HG02884 (cell line): ENCODE results near the gene TNFRSF17.
"Not testable (repeated sequence)": the region's sequence is repeated elsewhere in the genome, so short reads cannot be mapped to it uniquely, and the experiment has no call there.

Experiments
- ATAC-seq: cut with Tn5 transposase; IDR thresholded peaks from one replicate; pipeline ENCODE4 v1.9.1; 2021; ENCODE audit warnings: mild to moderate bottlenecking, moderate library complexity; ENCODE audit not compliant: unreplicated experiment

TNFRSF17 gene

DNA sequence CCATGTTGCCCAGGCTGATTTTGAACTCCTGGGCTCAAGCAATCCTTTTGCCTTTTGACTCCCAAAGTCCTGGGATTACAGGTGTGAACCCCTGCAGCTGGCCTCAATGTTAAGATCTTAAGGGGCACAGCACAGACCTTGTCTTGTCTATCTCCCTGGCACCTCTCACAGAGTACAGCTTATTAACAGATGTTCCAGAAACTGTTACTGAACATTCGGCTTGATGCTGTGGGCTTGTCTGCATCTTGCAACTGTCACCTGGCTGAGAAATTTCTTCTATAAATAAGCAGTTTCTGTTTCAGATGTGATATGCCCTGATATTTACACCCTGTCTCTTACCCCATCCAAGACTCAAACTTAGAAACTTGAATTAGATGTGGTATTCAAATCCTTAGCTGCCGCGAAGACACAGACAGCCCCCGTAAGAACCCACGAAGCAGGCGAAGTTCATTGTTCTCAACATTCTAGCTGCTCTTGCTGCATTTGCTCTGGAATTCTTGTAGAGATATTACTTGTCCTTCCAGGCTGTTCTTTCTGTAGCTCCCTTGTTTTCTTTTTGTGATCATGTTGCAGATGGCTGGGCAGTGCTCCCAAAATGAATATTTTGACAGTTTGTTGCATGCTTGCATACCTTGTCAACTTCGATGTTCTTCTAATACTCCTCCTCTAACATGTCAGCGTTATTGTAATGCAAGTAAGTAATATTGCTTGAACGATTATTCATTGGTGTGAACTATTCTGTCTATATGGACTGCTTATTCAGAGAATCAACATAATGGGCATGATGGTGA, at the start of gene TNFRSF17:
TNFRSF17 (plus strand) TSS at position 450 of the 791 bp plus-strand sequence; CDS start at position 565, 115 bp downstream.
- peak; percentile 68 for ATAC-seq

DNA sequence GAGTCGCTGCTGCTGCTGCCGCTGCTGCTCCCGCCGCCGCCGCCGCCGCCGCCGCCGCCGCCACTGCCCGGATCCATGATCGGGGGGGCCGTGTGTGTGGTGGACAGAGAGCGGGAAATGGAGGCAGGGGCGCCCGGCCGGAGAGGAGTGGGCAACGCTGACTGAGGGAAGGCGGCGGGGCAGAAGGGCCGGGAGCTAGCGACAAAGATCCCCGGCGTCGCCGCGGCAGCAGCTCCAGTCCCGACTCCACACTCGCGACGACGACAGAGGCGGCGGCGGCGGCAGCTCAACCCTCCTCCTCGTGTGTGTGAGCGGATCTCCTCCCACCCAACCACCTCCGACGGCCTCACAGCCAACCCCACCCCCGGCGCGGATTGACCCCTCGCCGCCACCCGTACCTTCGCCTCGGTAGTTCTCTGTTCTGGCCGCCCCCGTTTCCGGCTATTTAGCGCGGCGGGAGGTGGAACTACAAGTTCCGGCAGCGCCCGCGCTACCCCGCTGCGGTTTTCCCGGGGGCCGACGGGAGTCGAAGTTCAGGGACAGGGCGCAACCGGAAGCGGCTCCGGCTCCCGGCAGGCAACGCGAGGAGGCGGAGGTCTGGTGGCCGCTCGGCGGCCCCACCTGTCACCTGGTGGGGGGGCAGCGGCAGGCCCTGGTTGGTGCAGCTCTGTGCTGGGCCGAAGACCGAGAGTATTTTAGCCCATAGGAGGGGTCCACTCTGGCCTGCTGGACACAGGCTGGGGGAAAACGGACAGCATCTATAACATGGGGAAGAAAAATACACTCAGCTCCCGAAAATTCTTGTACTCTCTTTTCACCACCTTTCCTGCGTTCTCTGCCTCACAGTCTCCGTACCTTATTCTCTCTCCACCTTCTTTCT, 49.1 kb upstream of the TNFRSF17 start, which contains the start of gene GSPT1:
GSPT1 (minus strand) TSS at position 313 of the 880 bp plus-strand sequence; CDS start at position 77, 236 bp downstream.
- ATAC-seq: peak; percentile 78

DNA sequence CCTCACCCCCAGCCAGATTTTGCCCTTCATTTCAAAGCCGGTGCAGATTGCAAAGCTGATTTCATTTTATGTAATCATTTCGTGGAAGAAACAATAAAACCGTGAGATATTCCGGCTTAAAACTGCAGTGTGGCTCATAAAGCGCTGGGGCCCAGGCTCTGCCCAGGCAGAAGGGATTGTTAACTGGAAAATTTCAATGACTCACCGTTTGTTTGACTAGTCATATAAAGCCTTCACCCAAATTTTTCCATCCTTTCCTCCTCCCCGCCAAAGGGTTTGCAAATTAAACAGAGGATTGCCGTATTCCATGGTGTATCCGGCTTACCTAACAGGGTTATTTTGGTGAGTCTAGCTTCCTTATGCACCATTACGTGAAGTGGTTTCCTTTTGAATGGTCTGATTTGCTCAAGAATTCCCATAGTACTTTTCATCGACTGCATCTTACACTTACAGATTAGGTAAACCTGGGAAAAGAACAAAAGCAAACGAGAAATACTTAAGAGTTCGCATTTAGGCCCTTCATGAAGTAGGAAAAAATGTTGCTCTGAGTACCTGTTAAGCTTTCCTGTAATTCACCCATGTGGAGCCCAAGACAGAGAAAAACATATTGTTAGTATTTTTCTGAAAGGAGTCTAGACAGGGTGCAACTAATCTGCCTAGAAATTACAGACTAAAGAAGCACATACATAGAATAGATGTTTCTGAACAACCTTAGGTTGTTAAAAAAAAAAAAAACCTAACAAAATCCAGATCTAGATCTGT, 48.3 kb upstream of the TNFRSF17 start:
- ATAC-seq: no peak

DNA sequence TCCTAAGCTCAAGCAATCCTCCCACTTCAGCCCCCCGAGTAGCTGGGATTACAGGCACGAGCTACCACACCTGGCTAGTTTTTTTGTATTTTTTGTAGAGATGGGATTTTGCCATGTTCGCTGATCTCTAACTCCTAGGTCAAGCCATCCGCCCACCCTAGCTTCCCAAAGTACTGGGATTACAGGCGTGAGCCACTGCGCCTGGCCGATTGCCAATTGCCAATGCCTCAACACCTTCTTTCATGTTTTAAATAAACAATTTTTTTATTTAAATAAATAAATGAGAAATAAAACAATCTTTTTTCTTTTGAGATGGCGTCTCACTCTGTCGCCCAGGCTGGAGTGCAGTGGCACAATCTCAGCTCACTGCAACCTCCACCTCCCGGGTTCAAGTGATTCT, 41.0 kb upstream of the TNFRSF17 start:
- not testable (repeated sequence) for ATAC-seq

DNA sequence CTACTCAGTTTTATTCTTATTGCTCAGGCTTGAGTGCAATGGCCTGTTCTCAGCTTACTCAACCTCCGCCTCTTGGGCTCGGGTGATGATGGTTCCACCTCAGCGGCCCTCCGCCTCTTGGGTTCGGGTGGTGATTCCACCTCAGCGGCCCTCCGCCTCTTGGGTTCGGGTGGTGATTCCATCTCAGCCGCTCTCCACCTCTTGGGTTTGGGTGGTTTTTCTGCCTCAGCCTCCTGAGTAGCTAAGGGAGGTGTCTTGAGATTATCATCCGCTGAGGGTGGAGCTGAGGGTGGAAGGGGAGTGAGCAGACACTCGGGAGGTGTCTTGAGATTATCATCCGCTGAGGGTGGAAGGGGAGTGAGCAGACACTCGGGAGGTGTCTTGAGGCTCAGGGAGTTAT, 37.7 kb upstream of the TNFRSF17 start:
- ATAC-seq: not testable (repeated sequence)

DNA sequence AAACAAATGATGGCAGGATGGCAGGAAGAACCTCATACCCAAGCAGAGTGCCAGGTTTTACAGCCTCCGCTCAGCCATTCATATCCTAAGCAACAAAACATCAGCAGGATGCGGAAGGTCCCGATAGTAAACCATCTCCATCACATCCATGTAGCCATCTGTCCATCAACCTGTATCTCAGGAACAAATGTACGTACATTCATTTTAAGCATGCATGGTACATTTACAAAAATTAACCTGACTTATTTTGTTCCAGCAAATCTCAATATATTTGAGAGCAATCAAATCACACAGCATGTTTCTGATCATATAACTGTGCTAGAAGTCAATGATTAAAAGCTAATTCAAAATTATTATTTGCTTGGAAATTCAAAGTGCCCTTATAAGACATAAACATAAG, 23.1 kb upstream of the TNFRSF17 start, which contains the start of gene NPIPB2:
NPIPB2 (minus strand) TSS at position 101 of the 400 bp plus-strand sequence; CDS start at position 101, 0 bp downstream.
- not testable (repeated sequence) for ATAC-seq

DNA sequence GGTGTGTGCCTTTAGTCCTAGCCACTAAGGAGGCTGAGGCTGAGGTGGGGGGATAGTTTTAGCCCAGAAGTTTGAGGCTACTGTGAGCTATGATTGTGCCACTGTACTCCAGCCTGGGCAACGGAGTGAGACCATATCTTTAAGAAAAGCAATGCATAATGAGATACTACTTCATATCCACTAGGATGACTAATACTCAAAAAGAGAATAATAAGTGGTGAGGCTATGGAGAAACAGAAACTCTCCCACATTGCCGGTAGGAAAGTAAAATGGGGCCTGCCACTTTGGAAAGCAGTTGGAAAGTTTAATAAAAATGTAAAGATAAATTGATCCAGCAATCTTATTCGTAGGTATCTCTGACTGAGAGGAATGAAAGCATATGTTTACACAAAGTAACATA, 18.6 kb upstream of the TNFRSF17 start:
- ATAC-seq: no peak

DNA sequence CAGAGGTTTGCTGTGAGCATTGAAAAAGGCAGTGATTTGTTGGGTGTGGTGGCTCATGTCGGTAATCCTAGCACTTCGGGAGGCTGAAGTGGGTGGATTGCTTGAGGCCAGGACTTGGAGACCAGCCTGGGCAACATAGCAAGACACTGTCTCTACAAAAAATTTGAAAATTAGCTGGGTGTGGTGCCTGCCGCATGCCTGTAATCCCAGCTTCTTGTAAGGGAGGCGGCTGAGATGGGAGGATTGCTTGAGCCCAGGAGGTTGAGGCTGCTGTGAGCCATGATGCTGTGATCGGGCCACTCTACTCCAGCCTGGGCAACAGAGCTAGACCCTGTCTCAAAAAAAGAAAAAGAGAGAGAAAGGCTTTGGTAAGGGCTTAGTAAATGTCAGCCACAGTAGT, 16.2 kb upstream of the TNFRSF17 start:
- no peak for ATAC-seq

DNA sequence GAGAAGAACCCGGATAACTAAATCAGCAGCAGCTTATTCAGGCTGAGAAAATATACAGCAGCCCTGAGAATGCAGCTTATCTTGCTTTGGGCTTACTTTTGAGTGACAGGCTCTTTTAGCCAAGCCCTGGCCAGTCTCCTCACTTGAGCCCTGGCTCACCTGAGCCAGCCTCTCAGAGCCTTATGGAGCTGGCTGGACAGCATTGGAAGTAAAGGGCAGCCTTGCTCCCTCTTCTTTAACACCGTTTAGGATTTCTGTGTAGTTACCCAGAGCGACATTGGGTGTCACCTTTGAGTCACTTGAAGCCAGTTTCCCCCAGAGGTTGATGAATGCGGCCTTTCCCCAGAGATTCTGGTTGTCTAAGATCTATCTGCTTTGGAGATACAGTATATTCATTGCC, 15.5 kb upstream of the TNFRSF17 start:
- ATAC-seq: no peak

DNA sequence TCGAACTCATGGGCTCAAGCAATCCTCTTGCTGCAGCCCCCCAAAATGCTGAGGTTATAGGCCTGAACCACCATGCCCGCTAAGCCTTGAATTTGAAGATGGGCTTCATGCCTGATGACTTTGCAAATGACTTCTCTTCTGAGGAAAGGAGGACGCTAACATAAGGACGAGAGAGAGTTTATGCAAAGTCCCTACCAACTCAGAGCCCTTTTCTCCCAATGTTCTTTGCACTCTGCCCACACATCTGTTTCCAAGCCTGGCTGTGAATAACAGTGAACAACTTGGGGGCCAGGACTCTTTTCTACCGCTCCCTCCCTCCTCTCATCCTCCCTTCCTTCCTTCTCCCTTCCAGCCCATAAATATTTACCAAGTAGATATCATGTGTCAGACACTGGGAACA, 14.6 kb upstream of the TNFRSF17 start:
- ATAC-seq: no peak

DNA sequence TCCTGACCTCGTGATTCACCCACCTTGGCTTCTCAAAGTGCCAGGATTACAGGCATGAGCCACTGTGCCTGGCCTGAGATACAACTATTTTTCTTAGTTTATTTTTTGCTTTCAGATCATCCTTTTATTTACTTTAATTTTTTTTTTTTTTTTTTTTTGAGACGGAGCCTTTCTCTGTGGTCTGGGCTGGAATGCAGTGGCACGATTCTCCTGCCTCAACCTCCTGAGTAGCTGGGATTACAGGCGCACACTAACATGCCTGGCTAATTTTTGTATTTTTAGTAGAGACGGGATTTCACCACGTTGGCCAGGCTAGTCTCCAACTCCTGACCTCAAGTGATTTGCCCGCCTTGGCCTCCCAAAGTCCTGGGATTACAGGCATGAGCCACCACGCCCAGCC, 11.4 kb upstream of the TNFRSF17 start:
- ATAC-seq: not testable (repeated sequence)

DNA sequence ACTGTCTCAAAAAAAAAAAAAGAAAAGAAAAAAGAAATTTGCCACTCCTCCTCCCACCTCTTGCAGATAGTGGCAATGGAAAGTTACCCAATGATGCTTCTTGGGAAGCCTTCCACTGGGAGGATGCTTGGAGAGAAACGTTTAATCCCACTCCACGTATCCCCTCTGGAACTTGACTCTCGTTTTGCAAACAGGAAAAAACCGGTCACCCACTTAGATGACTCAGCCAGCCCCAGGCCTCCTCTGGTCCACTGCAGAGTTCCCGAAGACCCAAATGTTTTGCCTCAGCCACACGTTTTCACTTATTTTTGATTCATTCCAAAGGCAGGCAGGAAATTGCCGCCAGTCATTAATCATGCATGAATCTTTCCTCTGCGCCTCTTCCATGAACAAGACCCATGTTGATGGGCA, 9.3 kb upstream of the TNFRSF17 start:
- no peak for ATAC-seq

DNA sequence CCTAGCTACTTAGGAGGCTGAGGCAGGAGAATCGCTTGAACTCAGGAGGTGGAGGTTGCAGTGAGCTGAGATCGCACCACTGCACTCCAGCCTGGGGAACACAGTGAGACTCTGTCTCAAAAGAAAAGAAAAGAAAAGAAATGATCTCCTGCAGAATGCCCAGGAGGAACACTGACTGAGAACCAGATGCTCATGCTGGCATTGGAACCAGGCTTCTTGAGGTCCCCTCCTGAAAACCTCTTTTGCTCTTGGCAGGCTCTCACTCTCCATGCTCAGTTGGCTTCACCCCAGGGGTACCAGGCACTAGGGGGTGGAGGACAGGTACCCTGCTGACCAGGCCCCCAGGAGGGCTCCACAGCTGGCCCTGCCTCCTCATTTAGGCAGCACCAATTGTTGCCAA, 8.5 kb upstream of the TNFRSF17 start:
- ATAC-seq: no peak

DNA sequence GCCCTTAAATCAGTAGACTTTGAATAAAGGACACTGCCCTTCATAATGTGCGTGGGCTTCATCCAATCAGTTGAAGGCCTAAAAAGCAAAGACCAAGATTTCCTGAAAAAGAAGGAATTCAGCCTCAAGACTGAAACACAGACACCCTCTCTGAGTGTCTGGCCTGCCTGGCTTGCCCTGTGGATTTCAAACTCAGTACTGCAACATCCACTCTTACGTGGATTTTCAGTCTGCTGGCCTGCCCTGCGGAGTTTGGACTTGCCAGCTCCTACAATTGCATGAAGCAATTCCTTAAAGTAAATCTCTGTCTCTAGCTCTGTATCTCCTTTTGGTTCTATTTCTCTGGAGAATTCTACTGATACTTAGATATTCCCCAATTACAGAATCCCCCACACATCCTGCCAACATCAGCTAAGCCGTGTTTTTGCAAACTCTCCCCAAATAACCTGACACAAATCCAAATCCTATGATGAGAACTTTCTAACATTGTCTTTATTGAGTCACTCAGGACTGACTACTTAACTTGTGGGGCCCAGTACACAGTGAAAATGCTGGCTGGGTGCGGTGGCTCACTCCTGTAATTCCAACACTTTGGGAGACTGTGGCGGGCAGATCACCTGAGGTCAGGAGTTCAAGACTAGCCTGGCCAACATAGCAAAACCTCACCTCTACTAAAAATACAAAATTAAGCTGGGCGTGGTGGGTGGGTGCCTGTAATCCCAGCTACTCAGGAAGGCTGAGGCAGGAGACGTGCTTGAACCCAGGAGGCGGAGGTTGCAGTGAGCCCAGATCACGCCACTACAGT, 7.2 kb upstream of the TNFRSF17 start:
- no peak for ATAC-seq

DNA sequence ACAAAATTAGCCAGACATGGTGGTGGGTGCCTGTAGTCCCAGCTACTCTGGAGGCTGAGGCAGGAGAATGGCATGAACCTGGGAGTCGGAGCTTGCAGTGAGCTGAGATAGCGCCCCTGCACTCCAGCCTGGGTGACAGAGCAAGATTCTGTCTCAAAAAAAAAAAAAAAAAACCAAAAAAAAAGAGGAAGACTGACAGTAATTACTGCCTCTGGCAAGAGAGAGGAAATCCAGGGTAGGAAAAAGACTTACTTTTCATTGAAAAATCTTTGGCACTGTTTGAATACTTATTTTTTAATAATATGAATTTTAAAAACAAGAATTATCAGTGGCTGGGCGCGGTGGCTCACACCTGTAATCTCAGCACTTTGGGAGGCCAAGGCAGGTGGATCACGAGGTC, 2.6 kb upstream of the TNFRSF17 start:
- not testable (repeated sequence) for ATAC-seq

DNA sequence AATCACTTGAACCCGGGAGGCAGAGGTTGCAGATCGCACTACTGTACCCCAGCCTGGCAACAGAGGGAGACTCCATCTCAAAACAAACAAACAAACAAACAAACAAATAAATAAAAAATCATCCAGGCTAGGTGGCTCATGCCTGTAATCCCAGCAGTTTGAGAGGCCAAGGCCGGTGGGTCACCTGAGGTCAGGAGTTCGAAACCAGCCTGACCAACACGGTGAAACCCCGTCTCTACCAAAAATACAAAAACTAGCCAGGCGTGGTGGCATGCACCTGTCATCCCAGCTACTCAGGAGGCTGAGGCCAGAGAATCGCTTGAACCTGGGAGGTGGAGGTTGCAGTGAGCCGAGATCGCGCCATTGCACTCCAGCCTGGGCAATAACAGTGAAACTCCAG, 2.0 kb upstream of the TNFRSF17 start:
- not testable (repeated sequence) for ATAC-seq

DNA sequence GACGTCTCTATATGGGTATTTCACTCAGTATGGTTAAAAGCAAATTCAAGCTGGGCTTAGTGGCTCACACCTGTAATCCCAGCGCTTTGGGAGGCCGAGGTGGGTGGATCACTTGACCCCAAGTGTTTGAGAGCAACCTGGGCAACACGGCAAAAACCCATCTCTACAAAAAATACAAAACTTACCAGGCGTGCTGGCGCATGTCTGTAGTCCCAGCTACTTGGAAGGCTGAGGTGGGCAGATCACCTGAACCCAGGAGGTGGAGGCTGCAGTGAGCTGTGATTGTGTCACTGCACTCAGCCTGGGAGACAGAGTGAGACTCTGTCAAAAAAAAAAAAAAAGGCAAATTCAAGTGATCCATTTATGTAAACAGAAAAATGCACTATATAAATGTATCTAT, 1.3 kb upstream of the TNFRSF17 start:
- no peak for ATAC-seq

DNA sequence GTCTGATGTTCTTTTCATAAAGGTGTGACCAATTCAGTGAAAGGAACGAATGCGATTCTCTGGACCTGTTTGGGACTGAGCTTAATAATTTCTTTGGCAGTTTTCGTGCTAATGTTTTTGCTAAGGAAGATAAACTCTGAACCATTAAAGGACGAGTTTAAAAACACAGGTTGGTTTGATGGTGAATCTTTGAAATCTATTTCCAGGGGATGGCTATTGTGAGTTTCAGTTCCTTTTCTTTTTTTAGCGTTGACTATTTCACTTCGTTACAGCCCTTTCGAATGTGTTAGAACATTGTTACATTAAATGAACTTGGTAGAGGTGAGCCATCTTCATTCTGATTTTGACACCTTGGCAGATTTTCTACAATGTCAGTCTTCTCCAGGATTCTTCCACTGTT, 1.2 kb downstream of the TNFRSF17 start:
- no peak for ATAC-seq

DNA sequence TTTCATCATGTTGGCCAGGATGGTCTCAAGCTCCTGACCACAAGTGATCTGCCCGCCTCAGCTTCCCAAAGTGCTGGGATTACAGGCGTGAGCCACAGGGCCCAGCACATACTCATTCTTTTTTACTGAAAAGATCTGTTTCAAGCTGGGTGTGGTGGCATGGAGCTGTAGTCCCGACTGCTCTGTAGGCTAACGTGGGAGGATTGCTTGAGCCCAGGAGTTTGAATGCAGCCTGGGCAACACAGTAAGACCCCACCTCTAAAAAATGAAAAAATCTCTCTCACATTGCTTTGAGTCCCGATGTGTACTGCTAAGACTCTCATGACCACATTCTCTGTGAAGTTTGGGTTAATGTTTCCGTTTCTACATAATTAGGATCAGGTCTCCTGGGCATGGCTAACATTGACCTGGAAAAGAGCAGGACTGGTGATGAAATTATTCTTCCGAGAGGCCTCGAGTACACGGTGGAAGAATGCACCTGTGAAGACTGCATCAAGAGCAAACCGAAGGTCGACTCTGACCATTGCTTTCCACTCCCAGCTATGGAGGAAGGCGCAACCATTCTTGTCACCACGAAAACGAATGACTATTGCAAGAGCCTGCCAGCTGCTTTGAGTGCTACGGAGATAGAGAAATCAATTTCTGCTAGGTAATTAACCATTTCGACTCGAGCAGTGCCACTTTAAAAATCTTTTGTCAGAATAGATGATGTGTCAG, 2.3 kb downstream of the TNFRSF17 start:
- no peak for ATAC-seq
